Ishikawa (cell line): Measurements from ENCODE around the gene CD22.

Source experiments
- CEBPB ChIP-seq: IDR thresholded peaks from 2 replicates; pipeline ENCODE4 v1.6.1; 2012
- CREB1 ChIP-seq: IDR thresholded peaks from 2 replicates; pipeline ENCODE4 v1.6.1; 2012; ENCODE audit warnings: low read depth
- EGR1 ChIP-seq: IDR thresholded peaks from 2 replicates; pipeline ENCODE4 v1.6.1; 2012
- EP300 ChIP-seq: IDR thresholded peaks from 2 replicates; pipeline ENCODE4 v1.6.1; 2012; ENCODE audit warnings: borderline replicate concordance
- FOXM1 ChIP-seq: IDR thresholded peaks from 2 replicates; pipeline ENCODE4 v1.6.1; 2012; ENCODE audit warnings: low read depth, borderline replicate concordance
- MAX ChIP-seq: IDR thresholded peaks from 2 replicates; pipeline ENCODE4 v1.6.1; 2012
- NFIC ChIP-seq: IDR thresholded peaks from 2 replicates; pipeline ENCODE4 v1.6.1; 2012
- RAD21 ChIP-seq: IDR thresholded peaks from 2 replicates; pipeline ENCODE4 v1.6.1; 2012; ENCODE audit warnings: low read depth
- REST ChIP-seq: IDR thresholded peaks from 2 replicates; pipeline ENCODE4 v1.6.1; 2012; ENCODE audit warnings: low read depth, mild to moderate bottlenecking
- TAF1 ChIP-seq: IDR thresholded peaks from 2 replicates; pipeline ENCODE4 v1.6.1; 2012; ENCODE audit warnings: low read depth, mild to moderate bottlenecking
- TCF12 ChIP-seq: IDR thresholded peaks from 2 replicates; pipeline ENCODE4 v1.6.1; 2012; ENCODE audit warnings: low read depth
- TEAD4 ChIP-seq: IDR thresholded peaks from 2 replicates; pipeline ENCODE4 v1.6.1; 2012
- USF1 ChIP-seq: IDR thresholded peaks from 2 replicates; pipeline ENCODE4 v1.6.1; 2012
- YY1 ChIP-seq: IDR thresholded peaks from 2 replicates; pipeline ENCODE4 v1.6.1; 2012; ENCODE audit warnings: low read depth
- ZBTB7A ChIP-seq: IDR thresholded peaks from 2 replicates; pipeline ENCODE4 v1.6.1; 2012; ENCODE audit warnings: low read depth

The CD22 gene

GRCh38 chr19:35313587-35313986 is 15.4 kb upstream of the CD22 start:
- no peak for TF ChIP-seq CEBPB
- no peak for TF ChIP-seq MAX
- no peak for TF ChIP-seq TAF1
- no peak for TF ChIP-seq EGR1
- no peak for TF ChIP-seq TCF12
- no peak for TF ChIP-seq CREB1

- no peak for TF ChIP-seq CREB1
- no peak for TF ChIP-seq NFIC
- no peak for TF ChIP-seq TCF12
- TF ChIP-seq REST = no peak
- TF ChIP-seq EP300 = no peak
- no peak for TF ChIP-seq MAX
- no peak for TF ChIP-seq TEAD4
- no peak for TF ChIP-seq TAF1
- no peak for TF ChIP-seq CEBPB
These were observed 15.0 kb upstream of the CD22 start for GRCh38 chr19:35314031-35314430.

- TF ChIP-seq FOXM1 = no peak
- no peak for TF ChIP-seq MAX
- TF ChIP-seq YY1 = no peak
- TF ChIP-seq TCF12 = no peak
- TF ChIP-seq CEBPB = no peak
- no peak for TF ChIP-seq EGR1
- TF ChIP-seq REST = no peak
- TF ChIP-seq EP300 = no peak
- TF ChIP-seq ZBTB7A = no peak
- TF ChIP-seq TAF1 = no peak
- TF ChIP-seq USF1 = no peak
- no peak for TF ChIP-seq CREB1
- no peak for TF ChIP-seq TEAD4
These were observed 14.0 kb upstream of the CD22 start for GRCh38 chr19:35314858-35315470.

GRCh38 chr19:35315883-35316282 is 13.1 kb upstream of the CD22 start:
- no peak for TF ChIP-seq CREB1
- no peak for TF ChIP-seq CEBPB
- no peak for TF ChIP-seq TAF1
- TF ChIP-seq TEAD4 = no peak
- no peak for TF ChIP-seq NFIC
- no peak for TF ChIP-seq EGR1
- TF ChIP-seq RAD21 = no peak
- TF ChIP-seq EP300 = no peak
- no peak for TF ChIP-seq MAX
- TF ChIP-seq ZBTB7A = no peak
- no peak for TF ChIP-seq FOXM1
- no peak for TF ChIP-seq USF1
- no peak for TF ChIP-seq REST
